GM21825 (cell line): ENCODE data around the gene LCORL.
"Not testable (repeated sequence)": the region's sequence is repeated elsewhere in the genome, so short reads cannot be mapped to it uniquely, and the experiment has no call there.

Source experiments
- ATAC-seq: cut with Tn5 transposase; IDR thresholded peaks from one replicate; pipeline ENCODE4 v1.9.1; 2021; ENCODE audit warnings: mild to moderate bottlenecking, moderate library complexity; ENCODE audit not compliant: unreplicated experiment

LCORL gene

DNA sequence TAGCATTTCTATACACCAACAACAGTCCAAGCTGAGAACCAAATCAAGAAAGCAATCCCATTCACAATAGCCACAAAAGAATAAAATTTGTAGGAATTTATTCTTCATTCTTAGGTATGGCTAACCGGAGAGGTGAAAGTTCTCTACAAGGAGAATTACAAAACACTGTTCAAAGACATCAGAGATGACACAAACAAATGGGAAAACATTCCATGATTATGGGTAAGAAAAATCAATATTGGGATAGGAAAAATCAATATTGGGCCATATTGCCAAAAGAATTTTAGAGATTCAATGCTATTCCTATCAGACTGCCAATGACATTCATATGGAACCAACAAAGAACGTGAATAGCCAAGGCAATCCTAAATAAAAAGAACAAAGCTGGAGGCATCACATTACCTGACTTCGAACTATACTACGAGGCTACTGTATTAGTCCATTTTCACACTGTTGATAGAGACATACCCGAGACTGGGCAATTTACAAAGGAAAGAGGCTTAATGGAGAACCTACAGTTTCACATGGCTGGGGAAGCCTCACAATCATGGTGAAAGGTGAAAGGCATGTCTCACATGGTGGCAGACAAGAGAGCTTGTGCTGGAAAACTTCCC, 161.7 kb downstream of the LCORL start:
- ATAC-seq: no peak

DNA sequence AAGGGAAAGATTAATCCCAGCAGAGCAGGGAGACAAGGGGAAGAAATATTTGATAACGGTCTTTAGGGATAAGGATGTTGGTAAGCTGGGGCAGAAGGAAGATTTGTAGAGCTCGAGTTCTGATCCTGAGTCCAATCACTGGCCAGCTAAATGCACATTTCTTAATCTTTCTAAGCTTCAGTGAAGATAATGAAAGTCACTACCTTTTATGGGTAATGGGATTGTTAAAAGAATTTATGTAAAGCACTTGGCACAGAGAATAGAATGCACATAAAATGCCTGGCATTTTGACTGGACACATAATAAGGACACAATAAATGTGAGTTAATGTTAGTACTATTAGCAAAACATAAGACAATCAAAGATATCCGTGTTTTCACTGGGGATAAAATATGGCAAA, 167.5 kb downstream of the LCORL start:
- ATAC-seq: no peak

GRCh38 chr4:17851959-17852358, 169.6 kb downstream of the LCORL start:
- ATAC-seq: no peak

DNA sequence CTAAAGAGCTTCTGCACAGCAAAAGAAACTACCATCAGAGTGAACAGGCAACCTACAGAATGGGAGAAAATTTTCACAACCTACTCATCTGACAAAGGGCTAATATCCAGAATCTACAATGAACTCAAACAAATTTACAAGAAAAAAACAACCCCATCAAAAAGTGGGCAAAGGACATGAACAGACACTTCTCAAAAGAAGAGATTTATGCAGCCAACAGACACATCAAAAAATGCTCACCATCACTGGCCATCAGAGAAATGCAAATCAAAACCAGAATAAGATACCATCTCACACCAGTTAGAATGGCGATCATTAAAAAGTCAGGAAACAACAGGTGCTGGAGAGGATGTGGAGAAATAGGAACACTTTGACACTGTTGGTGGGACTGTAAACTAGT, 171.3 kb downstream of the LCORL start:
- not testable (repeated sequence) for ATAC-seq

DNA sequence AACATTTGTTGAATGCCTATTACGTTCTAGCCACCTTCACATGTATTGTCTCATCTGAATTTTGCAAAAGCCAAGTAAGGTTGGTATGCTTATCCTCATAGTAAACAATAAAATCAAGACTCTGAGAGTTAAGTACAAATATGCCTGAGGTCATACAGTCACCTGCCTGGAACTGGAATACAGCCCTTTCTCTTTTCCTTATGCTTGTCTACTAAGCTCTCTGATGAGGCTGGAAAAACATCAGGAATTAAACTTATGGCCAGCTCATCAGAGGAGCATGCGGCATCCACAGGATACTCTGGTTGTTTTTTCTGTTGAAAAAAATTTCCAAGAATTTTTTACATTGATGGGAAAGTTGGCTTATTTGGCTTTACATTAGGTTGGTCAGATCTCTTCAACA, 175.3 kb downstream of the LCORL start:
- no peak for ATAC-seq

DNA sequence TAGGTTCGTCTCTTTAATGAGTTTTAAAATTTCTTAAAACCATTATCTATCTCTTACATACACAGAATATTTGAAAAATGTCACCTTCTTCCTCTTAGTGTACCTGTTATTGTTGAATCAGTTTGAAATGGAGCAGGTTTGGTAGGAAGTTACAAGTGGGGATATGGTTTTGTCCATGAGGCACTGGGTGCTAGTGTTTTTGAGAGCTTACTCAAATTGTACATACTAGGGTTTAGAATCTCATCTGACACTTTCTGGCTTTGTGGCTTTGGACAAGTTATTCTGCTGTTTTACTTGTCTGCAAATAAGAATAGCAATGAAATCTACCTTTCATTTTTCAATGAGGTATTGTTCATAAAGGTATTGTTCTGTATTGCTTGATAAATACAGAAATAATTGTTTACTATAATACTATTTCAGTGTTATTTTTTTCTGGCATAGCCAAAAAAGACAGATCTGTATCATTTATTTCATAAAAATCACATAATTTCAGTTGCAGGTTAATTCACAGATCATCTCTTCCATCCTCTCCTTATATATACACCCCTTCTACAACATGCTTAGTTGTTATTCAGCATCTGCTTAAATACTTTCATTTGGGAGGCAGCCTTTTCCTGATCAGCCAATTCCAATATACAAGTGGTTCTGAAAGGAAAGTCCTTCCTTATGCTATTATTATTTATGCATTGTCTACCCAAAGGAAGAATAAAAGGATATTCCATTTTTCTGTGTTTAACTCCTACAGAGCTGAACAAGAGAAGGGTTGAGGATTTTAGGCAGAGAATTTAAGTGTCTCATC, 197.5 kb downstream of the LCORL start:
- ATAC-seq: no peak

- peak; percentile 71 for ATAC-seq
Observed at GRCh38 chr4:17817027-17817426, 204.5 kb downstream of the LCORL start.

DNA sequence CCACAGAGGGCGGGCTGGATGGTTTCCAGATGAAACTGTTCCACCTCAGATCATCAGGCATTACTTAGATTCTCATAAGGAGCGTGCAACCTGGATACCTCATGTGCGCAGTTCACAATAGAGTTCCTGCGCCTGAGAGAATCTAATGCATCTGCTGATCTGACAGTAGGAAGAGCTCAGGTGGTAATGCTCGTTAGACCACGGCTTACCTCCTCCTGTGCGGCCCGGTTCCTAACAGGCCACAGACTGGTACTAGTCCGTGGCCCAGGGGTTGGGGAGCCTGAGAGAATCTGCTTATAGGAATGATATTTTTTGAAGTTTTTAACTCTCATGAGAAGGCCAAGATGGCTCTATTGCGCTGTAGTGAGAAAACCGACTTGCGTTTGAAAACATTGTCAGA, 205.4 kb downstream of the LCORL start:
- no peak for ATAC-seq

DNA sequence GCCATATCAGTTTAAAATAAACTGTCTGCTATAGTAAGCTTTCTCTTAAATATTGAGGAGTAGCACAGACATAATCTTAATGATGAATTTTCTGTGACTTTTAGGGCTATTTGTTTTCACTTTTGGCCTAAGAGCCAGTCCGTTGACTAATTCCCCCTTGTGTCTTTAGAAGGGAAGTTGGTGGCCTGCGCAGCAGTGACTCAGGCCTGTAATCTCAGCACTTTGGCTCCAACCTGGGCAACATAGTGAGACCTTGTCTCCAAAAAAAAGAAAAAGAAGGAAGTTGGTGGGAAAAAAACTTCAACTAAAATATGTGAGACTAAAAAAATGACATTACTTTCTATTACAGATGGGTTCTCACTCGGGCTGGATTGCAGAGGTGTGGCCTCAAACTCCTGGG, 207.4 kb downstream of the LCORL start:
- ATAC-seq: no peak

DNA sequence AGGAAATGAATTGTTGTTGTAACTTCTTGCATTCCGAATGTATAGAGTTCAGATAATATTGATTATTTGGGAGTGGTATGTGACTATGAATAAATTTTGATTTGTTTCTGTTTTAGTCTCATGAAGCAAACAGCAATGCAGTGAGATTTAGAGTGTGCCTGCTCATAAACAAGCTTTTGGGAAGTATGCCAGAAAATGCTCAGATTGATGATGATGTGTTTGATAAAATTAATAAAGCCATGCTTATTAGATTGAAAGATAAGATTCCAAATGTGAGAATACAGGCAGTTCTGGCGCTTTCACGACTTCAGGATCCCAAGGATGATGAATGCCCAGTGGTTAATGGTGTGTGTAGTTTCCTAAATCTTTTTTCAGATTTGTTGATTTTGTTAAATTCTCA, 208.8 kb downstream of the LCORL start:
- no peak for ATAC-seq

- ATAC-seq: no peak
Observed at GRCh38 chr4:17812125-17812524, 209.4 kb downstream of the LCORL start.

- peak; percentile 29 for ATAC-seq
Observed at GRCh38 chr4:17811078-17811603, 210.4 kb downstream of the LCORL start.

- ATAC-seq: peak; percentile 89
Observed at GRCh38 chr4:17810260-17811077, 211.1 kb downstream of the LCORL start, which contains the start of the genes DCAF16 and NCAPG. Gene DCAF16 (minus strand): TSS chr4:17810757. CDS start chr4:17804141, 6,616 bp downstream. Gene NCAPG (plus strand): TSS chr4:17810979. CDS start chr4:17811078, 99 bp downstream.

DNA sequence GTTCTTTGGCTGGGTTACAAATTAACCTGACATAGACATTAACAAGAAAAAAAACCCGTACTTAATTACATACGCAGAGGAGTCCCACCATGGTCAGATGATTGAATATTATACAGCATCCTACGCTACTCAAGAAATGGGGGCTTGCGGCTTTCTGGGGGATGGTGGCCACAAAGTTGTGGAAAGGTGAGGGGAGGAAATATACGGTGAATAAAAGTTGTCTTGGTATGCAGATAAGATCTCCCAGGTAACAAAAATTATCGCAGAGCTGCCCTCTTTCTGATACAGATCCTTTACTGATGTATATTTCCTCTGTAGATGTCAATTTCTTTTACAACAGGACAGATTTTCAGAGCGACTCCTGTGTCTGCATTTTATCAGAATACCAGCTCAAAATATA, 211.9 kb downstream of the LCORL start:
- ATAC-seq: no peak

DNA sequence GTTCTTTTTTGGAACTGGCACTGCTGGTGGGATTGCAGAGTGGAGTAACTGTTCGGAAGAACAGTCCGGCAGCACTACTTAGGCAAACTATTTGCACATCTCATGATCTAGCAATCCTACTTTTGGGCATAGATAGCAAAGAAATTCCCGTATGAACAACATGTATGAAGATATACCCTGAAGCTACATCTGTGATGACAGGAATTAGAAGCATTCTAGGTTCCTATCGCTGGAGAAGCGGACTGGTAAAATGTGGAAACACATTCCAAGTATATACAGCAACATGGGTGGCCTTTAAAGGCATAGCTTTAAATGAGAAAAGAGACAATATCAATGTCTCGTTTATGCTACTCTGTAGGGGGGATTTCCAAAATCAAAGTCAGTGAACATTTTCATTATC, 214.1 kb downstream of the LCORL start:
- no peak for ATAC-seq

- no peak for ATAC-seq
Observed at GRCh38 chr4:17805580-17806155, 215.9 kb downstream of the LCORL start.

- no peak for ATAC-seq
Observed at GRCh38 chr4:17797808-17798207, 223.7 kb downstream of the LCORL start.

GRCh38 chr4:17794730-17795129, 226.8 kb downstream of the LCORL start:
- no peak for ATAC-seq
